Adipose tissue (tissue), 3 donors: ENCODE results near the gene HBP1. TPM values are rescaled to one million over a fixed set of nuclear protein-coding genes. Genes with fewer than 3 reads are reported as not detected.

Experiments
- H3K27ac ChIP-seq: one replicate; pipeline ENCODE4 v1.5.1; 2013; ENCODE audit warnings: low read depth, low read length
- WGBS, 3 donors: extraction: QIAGEN DNeasy Blood & Tissue Kit; methylation state at CpG; one replicate each; pipeline ENCODE4 v1.1.7; 2013; 5-methylcytosine and 5-hydroxymethylcytosine counted together
- polyA plus RNA-seq, 3 donors: library from polyadenylated mRNA; stranded (reverse); fragments of 200-250 nt; gene quantifications; one replicate each; pipeline ENCODE4 v1.2.3, GENCODE V29; 2013
- donor health status: healthy with polysubstance abuse.
- donor health status: Bipolar disorder and iron deficiency.
- donor health status: healthy.

The HBP1 gene
- polyA plus RNA-seq, 3 donors, result 25.3 to 65.2 (median 42.7) TPM

DNA sequence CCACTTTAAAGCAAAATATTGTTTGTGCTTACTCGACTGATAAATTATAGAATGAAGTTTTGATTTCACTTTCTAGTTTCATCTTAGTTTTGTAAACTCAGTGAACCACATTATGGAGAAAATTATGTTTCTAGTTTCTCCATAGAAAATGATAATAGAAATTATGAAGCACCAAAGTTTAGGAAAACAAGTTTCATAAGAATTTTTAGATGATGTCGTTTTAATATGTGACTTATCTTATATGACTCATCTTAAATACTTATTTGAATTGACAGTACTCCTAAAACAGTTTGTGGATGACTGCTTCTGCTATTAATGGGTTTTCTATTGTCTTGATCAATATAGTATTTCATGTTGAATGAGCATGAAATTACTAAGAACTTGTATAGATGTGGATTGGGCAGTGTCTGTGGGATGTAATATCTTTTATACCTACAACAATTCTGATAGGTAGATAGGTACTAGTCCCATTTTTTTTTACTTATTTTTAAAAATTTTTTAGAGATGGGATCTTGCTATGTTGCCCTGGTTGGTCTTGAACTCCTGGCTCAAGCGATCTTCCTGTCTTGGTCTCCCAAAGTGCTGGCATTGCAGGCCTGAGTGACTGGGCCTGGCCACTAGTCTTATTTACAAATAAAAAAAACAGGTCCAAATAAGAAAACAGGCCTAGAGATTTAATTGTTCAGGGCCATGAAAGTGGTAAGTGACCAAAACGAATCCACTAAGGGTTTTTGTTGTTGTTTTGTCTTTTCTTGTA, 3.7 kb downstream of the HBP1 start:
- no peak overlapping the region for H3K27ac ChIP-seq
- 73 to 83% (median 78%) methylated on average over 4 of the region's 4 CpGs for WGBS, 3 donors

DNA sequence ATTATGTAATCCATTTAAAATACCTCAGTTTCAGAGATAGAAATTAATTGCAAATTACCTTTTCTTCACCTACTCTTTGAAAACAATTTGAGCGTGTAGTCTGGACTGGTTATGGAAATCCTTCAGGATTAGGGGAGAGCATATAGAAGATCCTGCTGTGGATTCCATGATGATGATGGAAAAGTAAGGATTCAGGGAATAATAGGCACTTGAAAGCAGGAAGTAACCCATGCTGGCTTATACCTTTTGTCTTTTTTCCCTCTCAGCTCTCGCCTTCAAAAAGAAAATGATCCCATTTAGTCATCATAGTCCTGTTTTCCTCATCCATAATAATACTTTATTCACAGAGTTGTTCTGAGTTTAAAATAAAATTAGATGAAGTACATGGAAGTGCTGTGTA, 4.4 kb downstream of the HBP1 start:
- WGBS, 3 donors, result 83 to 91% (median 90%) methylated on average over 2 of the region's 2 CpGs
- no peak overlapping the region for H3K27ac ChIP-seq

DNA sequence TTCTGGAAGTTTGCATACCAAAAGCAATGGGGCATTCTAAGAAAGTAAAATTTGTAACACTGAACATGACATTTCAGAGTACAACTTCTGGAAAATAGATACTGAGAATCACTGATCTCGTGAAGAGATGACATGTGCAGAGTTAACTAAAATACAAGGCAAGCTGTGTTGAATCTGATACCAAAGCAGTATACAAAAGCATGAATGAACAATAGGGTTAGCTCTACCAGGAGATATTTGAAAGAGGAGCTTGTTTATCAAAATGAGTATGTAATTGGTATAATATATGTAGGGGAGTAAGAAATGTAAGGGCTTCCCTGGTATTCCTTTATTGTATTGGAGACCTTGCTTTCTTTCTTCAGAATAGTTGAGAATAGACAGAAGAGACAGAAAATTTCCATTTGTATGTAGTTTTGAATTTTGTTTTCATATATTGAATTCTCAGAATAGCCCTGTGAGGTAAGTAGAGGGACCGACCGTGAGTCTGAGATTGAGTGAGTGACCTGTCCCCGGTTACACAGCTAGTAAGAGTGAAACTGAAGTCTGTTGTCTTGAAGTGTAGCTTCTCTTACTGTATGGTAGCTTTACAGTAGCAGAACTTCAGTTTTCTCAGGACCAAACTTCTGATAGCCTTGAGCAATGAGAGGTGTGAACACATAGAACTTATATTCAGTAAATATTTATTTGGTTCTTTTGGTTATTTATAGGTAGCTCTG, 5.0 kb downstream of the HBP1 start:
- 40 to 69% (median 51%) methylated on average over 4 of the region's 4 CpGs for WGBS, 3 donors
- no peak overlapping the region for H3K27ac ChIP-seq

DNA sequence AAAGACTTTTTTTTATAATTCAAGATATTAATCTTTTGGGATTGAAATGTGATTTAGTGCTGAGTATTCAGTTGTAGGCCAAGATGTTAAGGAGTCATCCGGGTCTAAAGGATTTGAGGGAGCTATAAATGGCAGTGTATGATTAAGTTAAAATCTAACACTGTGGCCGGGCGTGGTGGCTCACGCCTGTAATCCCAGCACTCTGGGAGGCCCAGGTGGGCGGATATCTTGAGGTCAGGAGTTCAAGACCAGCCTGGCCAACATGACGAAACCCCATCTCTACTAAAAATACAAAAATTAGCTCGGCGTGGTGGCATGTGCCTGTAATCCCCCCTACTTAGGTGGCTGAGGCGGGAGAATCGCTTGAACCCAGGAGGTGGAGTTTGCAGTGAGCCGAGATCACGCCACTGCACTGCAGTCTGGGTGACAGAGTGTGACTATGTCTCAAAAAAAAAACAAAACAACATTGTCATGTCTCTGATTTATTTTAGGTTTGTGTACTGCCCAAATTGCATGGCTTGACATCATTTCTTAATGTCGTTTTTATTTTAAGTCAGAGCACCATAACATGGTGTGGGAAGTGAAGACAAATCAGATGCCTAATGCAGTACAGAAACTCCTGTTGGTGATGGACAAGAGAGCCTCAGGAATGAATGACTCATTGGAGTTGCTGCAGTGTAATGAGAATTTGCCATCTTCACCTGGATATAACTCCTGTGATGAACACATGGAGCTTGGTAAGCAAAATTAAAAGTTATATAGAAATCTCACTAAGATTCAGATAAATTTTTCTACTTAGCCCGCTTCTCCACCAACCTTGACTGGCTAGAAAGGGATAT, 10.7 kb downstream of the HBP1 start:
- H3K27ac ChIP-seq, result no peak overlapping the region
- 85 to 92% (median 85%) methylated on average over 14 of the region's 14 CpGs for WGBS, 3 donors

DNA sequence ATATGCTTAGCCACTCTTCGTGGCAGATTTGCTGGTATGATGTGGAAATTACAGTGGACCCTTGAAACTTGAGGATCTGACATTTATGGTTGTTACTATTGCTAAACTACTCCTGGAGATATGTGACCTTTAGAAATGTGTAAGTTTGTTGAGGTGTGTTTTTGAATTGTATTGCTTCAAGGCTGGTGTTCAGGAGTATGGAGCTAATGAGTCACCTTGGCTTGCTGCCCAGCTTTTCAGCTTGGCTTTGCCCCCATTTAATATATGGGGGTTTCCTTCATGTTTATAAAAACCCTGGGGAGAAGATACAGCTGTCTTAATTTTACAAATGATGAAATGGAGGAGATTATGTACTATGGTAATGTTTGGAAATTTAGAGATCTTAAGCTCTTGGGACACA, 11.6 kb downstream of the HBP1 start:
- 27 to 65% (median 29%) methylated on average over 1 of the region's 1 CpG for WGBS, 3 donors
- H3K27ac ChIP-seq, result no peak overlapping the region

DNA sequence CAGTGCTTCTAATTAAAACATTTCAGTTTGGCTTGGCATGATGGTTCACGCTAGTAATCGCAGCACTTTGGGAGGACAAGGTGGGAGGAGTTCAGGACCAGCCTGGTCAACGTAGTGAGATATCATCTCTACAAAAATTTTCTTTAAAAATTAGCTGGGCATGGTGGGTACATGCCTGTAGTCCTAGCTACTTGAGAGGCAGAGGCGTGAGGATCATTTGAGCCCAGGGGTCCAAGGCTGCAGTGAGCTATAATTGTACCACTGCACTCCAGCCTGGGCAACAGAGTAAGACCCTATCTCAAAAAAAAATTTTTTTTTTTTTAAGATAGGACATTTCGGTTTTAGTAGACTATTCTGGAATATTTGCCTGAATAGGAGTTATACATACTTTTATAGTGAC, 12.4 kb downstream of the HBP1 start:
- WGBS, 3 donors, result 90 to 96% (median 92%) methylated on average over 5 of the region's 5 CpGs
- no peak overlapping the region for H3K27ac ChIP-seq

DNA sequence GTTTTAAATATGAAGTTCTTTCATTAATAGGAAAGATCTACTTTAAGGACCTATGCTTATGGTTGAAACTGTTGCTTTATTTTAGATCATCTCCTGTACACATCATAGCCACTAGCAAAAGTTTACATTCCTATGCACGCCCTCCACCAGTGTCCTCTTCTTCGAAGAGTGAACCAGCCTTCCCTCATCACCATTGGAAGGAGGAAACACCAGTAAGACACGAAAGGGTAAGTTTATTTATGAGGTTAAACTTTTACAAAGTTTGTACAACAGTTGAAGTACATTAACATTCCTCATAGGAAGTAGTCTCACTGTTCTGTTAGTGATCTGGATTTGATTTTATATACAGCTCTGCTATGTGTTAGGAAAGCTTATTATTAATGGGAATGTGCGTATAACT, 16.9 kb downstream of the HBP1 start:
- 62 to 82% (median 80%) methylated on average over 4 of the region's 4 CpGs for WGBS, 3 donors
- no peak overlapping the region for H3K27ac ChIP-seq

DNA sequence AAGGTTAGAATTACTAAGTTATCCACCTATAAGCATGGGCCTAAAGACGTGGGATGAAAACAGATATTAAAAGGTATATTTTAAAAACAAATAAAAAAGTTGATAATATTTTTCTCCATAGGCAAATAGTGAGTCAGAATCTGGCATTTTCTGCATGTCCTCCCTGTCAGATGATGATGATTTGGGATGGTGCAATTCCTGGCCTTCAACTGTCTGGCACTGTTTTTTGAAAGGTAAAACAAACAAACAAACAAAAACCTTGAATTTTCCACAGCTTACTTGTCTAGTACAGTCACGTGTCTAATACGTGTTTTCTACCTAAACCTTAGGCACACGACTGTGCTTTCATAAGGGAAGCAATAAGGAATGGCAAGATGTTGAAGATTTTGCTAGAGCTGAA, 17.4 kb downstream of the HBP1 start:
- 84 to 95% (median 92%) methylated on average over 4 of the region's 4 CpGs for WGBS, 3 donors

DNA sequence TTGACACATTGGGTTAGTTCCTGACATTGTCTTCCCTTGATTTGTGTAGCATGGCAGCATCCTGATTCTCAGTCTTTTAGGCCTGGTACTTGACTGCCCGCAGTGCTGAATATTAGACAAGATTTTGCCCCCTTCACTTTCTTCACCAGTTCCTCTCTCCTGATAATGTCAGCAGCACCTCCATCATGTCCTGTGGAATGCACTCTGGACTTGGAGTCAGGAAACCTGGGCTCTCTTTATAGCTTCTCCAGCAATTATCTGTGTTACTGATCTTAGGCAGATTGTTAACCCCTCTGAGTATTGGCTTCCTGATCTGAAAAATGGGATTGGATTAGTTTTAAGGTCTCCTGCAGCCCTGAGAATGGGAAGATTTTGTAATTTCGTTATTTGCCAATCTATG, 19.0 kb downstream of the HBP1 start:
- 64 to 83% (median 81%) methylated on average over 2 of the region's 2 CpGs for WGBS, 3 donors
- no peak overlapping the region for H3K27ac ChIP-seq

More for the DNA sequence above, 17.4 kb downstream of the HBP1 start:
- H3K27ac ChIP-seq, result no peak overlapping the region

DNA sequence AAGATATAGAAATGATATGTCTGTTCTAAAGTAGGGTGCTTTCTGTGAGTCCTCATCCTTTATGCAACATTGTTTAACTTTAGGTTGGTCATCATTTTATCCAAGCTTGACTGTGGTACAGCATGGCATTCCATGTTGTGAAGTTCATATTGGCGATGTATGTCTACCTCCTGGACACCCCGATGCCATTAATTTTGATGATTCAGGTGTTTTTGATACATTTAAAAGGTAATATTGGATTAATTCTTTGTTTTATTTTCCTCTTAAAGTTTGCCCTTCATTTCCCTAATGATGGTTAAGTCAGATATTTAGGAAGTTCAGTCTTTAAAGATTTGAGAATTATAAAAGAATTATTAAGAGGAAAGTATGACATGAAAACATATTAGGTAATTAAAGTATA, 21.3 kb downstream of the HBP1 start:
- H3K27ac ChIP-seq, result no peak overlapping the region
- 96 to 99% (median 98%) methylated on average over 2 of the region's 2 CpGs for WGBS, 3 donors

DNA sequence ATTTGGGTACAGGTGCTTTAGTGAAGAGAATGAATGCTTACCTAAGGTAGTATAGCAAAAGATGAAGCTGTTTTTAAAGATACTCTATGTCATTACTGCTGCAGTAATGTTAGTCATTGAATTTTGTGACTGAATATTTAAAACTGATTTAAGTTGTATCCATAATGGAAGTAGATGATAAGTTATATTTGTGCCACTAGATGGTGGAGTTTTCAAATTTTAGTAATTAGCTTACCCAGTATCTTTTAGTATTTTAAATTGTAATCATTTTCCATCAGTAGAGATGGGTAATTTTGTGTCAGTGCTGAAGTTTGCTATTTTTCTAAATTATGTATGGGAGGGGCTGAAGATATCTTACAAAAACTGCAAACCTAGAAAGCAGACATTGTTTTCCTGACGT, 25.2 kb downstream of the HBP1 start:
- H3K27ac ChIP-seq, result no peak overlapping the region
- 36 to 84% (median 57%) methylated on average over 1 of the region's 1 CpG for WGBS, 3 donors

DNA sequence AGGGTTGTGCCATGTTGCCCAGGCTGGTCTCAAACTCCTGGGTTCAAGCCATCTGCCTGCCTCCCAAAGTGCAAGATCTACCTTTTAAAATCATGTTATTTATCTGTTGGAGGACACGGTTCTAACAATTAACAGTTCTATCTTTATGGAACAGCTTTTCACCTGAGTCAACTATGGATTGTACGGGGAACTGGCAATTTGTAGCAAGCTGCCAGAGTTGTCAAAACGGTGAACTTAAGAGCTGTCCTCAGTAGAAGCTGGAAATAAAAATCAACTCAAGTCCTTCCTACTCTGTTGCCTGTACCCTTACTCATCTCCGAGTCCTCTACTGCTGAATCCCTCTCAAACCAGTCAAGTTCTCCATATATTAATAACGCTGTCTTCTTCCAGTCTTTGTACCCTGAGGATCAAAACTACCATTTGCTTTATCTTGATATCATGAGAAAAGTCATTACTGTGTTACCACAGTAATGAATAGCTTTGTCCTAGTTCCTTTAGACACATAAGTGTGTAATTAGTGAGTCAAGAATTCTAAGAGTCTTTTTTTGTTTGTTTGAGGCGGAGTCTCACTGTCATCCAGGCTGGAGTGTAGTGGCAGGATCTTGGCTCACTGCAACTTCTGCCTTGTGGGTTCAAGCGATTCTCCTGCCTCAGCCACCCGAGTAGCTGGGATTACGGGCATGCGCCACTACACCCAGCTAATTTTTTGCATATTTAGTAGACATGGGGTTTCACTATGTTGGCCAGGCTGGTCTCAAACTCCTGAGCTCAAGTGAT, 28.2 kb downstream of the HBP1 start:
- H3K27ac ChIP-seq, result no peak overlapping the region

DNA sequence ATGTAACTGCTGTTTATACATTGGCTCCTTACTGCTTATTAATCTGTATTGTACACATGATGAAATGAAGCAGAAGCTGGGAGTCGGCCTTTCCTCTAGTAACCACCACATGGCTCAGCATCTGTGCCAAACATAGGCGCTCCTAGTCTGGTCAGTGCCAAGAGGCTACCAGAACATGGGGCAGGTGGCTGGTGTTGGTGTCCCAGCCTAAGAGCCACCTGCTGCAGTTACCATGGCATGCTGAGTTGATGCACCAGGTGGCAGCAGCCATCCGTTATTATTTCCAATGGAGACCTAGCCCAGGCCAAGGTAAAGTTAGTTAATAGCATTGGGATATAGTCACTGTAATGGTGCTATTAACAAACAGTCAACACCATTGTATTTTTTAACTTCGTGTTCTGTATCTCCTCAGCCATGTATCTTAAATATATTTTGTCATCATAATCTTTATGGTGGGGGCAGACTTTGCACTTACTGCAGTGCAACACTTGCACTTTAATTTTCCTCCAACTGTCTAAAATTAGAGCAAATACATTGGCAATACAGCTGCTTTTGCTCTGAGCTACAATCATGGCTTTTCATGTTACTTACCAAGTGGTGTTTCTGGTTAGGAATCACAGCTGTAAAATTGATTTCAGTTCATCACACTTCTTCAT, 33.1 kb downstream of the HBP1 start:
- WGBS, 3 donors, result 32 to 70% (median 63%) methylated on average over 4 of the region's 4 CpGs
- H3K27ac ChIP-seq, result no peak overlapping the region

More for the DNA sequence above, 28.2 kb downstream of the HBP1 start:
- WGBS, 3 donors, result 84 to 94% (median 92%) methylated on average over 10 of the region's 10 CpGs

DNA sequence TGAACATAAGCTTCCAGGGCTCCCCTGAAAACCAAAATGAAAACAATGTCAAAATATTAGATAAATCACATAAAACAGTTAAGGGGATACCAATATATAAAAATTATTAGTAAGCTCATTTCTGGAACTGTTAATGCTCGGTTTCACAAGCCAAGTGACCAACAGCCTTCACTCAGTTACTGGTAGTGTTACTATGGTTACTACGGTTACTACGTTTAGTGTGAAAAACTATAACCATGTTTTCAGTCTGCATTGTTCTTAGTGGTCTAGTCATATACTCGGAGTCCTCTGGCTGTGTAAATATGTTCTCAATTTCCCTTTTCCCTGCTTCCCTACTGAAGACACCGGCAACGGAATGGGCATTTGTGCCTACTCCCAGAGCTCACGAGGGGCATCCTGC, 34.8 kb downstream of the HBP1 start:
- 91 to 97% (median 94%) methylated on average over 7 of the region's 7 CpGs for WGBS, 3 donors
- H3K27ac ChIP-seq, result no peak overlapping the region

DNA sequence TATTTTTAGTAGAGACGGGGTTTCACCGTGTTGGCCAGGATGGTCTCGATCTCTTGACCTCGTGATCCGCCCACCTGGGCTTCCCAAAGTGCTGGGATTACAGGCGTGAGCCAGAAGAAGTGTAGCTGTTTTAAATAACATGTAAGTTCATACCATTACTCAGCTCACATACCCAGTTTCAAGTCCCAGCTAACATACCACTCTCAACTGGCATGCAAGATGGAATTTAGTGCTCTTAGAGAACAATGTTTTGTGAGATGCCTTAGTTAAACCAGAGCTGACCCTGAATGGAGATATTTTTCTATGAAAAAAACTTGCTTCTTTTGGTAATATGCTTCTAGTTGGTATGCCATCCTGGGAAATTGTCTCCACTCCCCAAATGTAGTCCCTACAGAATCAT, 37.3 kb downstream of the HBP1 start:
- WGBS, 3 donors, result 96 to 97% (median 97%) methylated on average over 6 of the region's 6 CpGs
- no peak overlapping the region for H3K27ac ChIP-seq

DNA sequence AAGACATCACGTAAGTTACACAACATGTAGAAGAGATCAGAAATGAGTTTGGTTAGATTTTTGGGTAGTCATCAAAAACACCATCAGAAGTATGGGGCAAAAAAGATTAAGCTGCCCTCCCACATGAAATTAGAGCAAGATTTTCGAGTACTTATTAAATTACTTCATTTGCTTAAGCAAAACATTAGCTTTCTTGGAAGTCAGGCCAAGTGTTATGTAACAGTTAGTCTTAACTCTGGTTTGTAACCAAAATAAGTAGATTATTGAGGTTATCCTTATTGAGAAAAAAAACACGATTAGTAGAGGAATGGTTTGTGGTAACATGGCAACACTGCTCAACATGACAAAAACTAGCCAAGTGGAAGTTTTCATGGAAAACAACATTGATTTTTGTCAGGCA, 37.9 kb downstream of the HBP1 start:
- H3K27ac ChIP-seq, result no peak overlapping the region
- 52 to 62% (median 54%) methylated on average over 3 of the region's 3 CpGs for WGBS, 3 donors

DNA sequence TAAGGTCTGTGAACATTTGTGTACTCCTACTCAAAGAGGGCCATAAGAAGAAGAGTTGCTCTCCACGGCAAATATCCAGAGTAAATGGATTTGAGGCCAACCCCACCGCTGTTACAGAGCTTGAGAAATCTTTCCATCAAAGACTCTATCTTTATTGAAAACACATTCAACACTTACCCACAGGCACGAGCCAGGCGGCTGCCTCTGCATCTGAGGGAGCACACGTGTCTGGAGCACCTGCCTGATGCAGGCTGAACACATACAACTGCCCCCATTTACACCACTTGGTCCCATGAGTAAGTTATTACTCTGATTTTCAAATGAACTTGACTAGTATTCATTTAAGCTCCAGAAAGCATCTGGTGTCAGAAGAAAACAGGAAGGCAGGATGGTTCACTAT, 38.7 kb downstream of the HBP1 start:
- no peak overlapping the region for H3K27ac ChIP-seq
- WGBS, 3 donors, result 92 to 98% (median 93%) methylated on average over 5 of the region's 5 CpGs

DNA sequence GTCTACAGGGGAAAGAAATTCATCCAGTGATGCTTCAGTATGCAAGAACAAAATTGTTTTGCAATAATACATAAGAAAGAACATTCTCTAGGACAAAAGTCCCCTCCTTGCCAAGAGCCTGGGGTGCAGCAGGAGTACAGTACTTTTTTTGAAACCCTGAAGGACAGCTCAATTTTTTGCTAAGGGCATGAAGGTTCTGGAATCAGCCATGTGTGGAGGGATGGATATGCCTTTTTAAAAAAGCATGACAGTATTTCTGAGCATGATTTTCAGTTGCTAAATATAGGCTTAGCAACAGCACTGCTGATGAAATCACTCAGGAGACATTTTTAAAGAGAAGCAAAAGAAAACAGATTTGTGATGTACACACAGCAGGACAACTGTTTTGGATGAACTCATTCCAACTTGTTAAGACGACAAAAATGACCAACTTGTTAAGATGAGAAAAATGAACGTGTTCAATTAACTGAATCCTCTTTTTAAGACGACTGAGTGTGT, 39.3 kb downstream of the HBP1 start:
- H3K27ac ChIP-seq, result no peak overlapping the region
- WGBS, 3 donors, result 56 to 64% (median 58%) methylated on average over 3 of the region's 3 CpGs
